HepG2 (cell line): ENCODE results near the gene ANKRD55. TPM values are rescaled to one million over a fixed set of nuclear protein-coding genes. Genes with fewer than 3 reads are reported as not detected.

Experiments used
- ATF7-NPFF ChIP-seq: sonication (generic); formaldehyde crosslinking; IDR thresholded peaks from 2 replicates; pipeline ENCODE4 v1.8.1; 2023; ENCODE audit warnings: mild to moderate bottlenecking, low read depth, missing genetic modification reagents, moderate library complexity
- BCL6 ChIP-seq: IDR thresholded peaks from 2 replicates; pipeline ENCODE4 v1.6.1; 2016; ENCODE audit warnings: missing genetic modification reagents, missing compliant biosample characterization
- KAT8 ChIP-seq: IDR thresholded peaks from 2 replicates; pipeline ENCODE4 v1.6.1; 2016; ENCODE audit warnings: missing genetic modification reagents, missing compliant biosample characterization
- MAZ ChIP-seq, 2 experiments: sonication (generic) in 1 of 2; formaldehyde crosslinking in 1 of 2; IDR thresholded peaks; 2 replicates each; pipeline versions ENCODE4 v1.5.0 to v1.6.1; 2012 to 2020; ENCODE audit warnings: low read depth in 2 of 2, mild to moderate bottlenecking in 2 of 2, borderline replicate concordance in 1 of 2, improper control_type of control experiment in 1 of 2, low read length in 1 of 2, missing genetic modification reagents in 1 of 2, moderate library complexity in 1 of 2
- MYNN ChIP-seq: sonication (generic); formaldehyde crosslinking; IDR thresholded peaks from 2 replicates; pipeline ENCODE4 v1.4.0; 2020; ENCODE audit warnings: mild to moderate bottlenecking, low read depth, missing genetic modification reagents
- NCOA2 ChIP-seq: sonication (generic); formaldehyde crosslinking; IDR thresholded peaks from 2 replicates; pipeline ENCODE4 v1.8.0; 2022; ENCODE audit warnings: inconsistent platforms
- POGZ ChIP-seq: sonication (generic); formaldehyde crosslinking; IDR thresholded peaks from 2 replicates; pipeline ENCODE4 v1.4.0; 2020; ENCODE audit warnings: mild to moderate bottlenecking, missing genetic modification reagents
- ZBTB40 ChIP-seq, 2 experiments: fragments of 450-650 bp in 1 of 2; sonication (generic) in 1 of 2; formaldehyde crosslinking in 1 of 2; IDR thresholded peaks; 2 replicates each; pipeline versions ENCODE4 v1.6.1 to v1.8.0; 2016 to 2022; ENCODE audit warnings: antibody characterized with exemption in 1 of 2, mild to moderate bottlenecking in 1 of 2, missing genetic modification reagents in 1 of 2
- ZMYM2 ChIP-seq: sonication (generic); formaldehyde crosslinking; IDR thresholded peaks from 2 replicates; pipeline ENCODE4 v1.8.0; 2022; ENCODE audit warnings: mild to moderate bottlenecking, missing genetic modification reagents
- polyA plus RNA-seq, 8 experiments: library from polyadenylated mRNA; depleted of rRNA in 3 of 8; stranded (reverse) in 7 of 8; unstranded in 1 of 8; fragments of >200 nt; fragmentation: Illumina TruSeq in 4 of 8; extraction: Trizol in 4 of 8; gene quantifications; 2 replicates each; pipeline versions ENCODE4 v1.2.1 to v1.2.3, GENCODE V29; 2011 to 2016; ENCODE audit warnings: low read depth in 4 of 8, missing spikeins in 1 of 8, mixed read lengths in 1 of 8; ENCODE audit not compliant: insufficient read depth in 1 of 8
- total RNA-seq, 5 experiments: library from RNA; depleted of rRNA; stranded (reverse); fragments of >200 nt; fragmentation: Illumina TruSeq; extraction: Trizol; gene quantifications; 2 replicates each; pipeline ENCODE4 v1.2.3, GENCODE V29; 2016; ENCODE audit warnings: low read depth in 1 of 5
- TF ChIP-seq, protein P1 (sequence below), 2 experiments: sonication (generic) in 1 of 2; formaldehyde crosslinking in 1 of 2; IDR thresholded peaks; 2 replicates each; pipeline versions ENCODE4 v1.5.1 to v1.6.1; 2011 to 2020; ENCODE audit warnings: borderline replicate concordance in 1 of 2, low read depth in 1 of 2, low read length in 1 of 2, mild to moderate bottlenecking in 1 of 2, missing genetic modification reagents in 1 of 2, moderate library complexity in 1 of 2

The ANKRD55 gene
- total and polyA plus RNA-seq, 2 of the 13 experiments (the other 11 are each of a cell fraction or from before 2014, with no cell fraction given) = 0.11 to 0.28 TPM

GRCh38 chr5:56070851-56071465 lies 162.2 kb downstream of the ANKRD55 start (continued):
- TF ChIP-seq, protein P1, sequence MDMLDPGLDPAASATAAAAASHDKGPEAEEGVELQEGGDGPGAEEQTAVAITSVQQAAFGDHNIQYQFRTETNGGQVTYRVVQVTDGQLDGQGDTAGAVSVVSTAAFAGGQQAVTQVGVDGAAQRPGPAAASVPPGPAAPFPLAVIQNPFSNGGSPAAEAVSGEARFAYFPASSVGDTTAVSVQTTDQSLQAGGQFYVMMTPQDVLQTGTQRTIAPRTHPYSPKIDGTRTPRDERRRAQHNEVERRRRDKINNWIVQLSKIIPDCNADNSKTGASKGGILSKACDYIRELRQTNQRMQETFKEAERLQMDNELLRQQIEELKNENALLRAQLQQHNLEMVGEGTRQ (IDR thresholded peaks at IDR 0.05; ENCODE audit: low read depth, low read length) = no peak
- TF ChIP-seq, protein P1 (CRISPR knock-in tag; IDR thresholded peaks at IDR 0.05; ENCODE audit: borderline replicate concordance) = peak; percentile 22; the same call in 1 of the 2 replicates
- no peak for TF ChIP-seq ATF7-NPFF (CRISPR knock-in tag)
- no peak for TF ChIP-seq MYNN (CRISPR knock-in tag)
- no peak for TF ChIP-seq ZBTB40 (IDR thresholded peaks at IDR 0.05)
- no peak for TF ChIP-seq ZBTB40 (CRISPR knock-in tag; IDR thresholded peaks at IDR 0.05)
- TF ChIP-seq BCL6 = peak; percentile 75
- no peak for TF ChIP-seq MAZ (IDR thresholded peaks at IDR 0.05; ENCODE audit: borderline replicate concordance, low read depth, low read length)
- no peak for TF ChIP-seq MAZ (CRISPR knock-in tag; IDR thresholded peaks at IDR 0.05; ENCODE audit: low read depth)
- TF ChIP-seq KAT8 (CRISPR knock-in tag) = no peak
- 0 out of 2 replicates have a peak, but pooled peaks have one; percentile 14 for TF ChIP-seq NCOA2 (CRISPR knock-in tag)
- no peak for TF ChIP-seq ZMYM2 (CRISPR knock-in tag)
- no peak for TF ChIP-seq POGZ
